Activated T-cell treated with anti-CD3 and anti-CD28 coated beads, Interleukin-2, amount 50 U/mL, for 72 hours (primary cell): ENCODE measurements around the gene FGF19. TPM values are rescaled to one million over a fixed set of nuclear protein-coding genes. Genes with fewer than 3 reads are reported as not detected.
A peak's percentile ranks its signal among the peaks of the same experiment; 100 is the strongest.

Source experiments
- ATAC-seq, 2 donors: fragments of 150-1000 bp; cut with Tn5 transposase; replicated peaks in 1 of 2; 2 replicates each; pipeline ENCODE4 v1.10.0; 2021; ENCODE audit warnings: moderate library complexity in 2 of 2, mild to moderate bottlenecking in 1 of 2
- DNase-seq, 2 donors: peaks; one replicate each; pipeline ENCODE4 v3.0.0; 2021 to 2022; ENCODE audit warnings: mixed read lengths in 1 of 2
- H3K27ac Mint-ChIP-seq: one replicate; pipeline ENCODE4 v1.8.0; 2022; ENCODE audit warnings: mild to moderate bottlenecking, moderate library complexity, mixed read lengths
- H3K27me3 Mint-ChIP-seq: one replicate; pipeline ENCODE4 v1.8.0; 2022; ENCODE audit warnings: low read depth, mixed read lengths
- H3K36me3 Mint-ChIP-seq, 2 donors: one replicate each; pipeline ENCODE4 v1.8.0; 2022; ENCODE audit warnings: mixed read lengths in 2 of 2, mild to moderate bottlenecking in 1 of 2; ENCODE audit not compliant: insufficient read depth in 2 of 2
- H3K4me1 Mint-ChIP-seq: one replicate; pipeline ENCODE4 v1.8.0; 2022; ENCODE audit warnings: low read depth, mixed read lengths
- H3K4me3 Mint-ChIP-seq, 2 donors: one replicate each; pipeline ENCODE4 v1.8.0; 2022; ENCODE audit warnings: mild to moderate bottlenecking in 2 of 2, mixed read lengths in 2 of 2, moderate library complexity in 2 of 2
- H3K9me3 Mint-ChIP-seq, 2 donors: one replicate each; pipeline ENCODE4 v1.8.0; 2022; ENCODE audit warnings: mixed read lengths in 2 of 2
- total RNA-seq, 2 donors: library from RNA; stranded (reverse); gene quantifications; one replicate each; pipeline ENCODE4 v1.2.3, GENCODE V29; 2022

FGF19 gene
- total RNA-seq, 2 donors from 2014 or later: 0.10 to 0.35 TPM

GRCh38 chr11:69731110-69731509, 27.3 kb upstream of the FGF19 start:
- H3K27me3 Mint-ChIP-seq: peaks cover 37% of the 10 kb centered on the region
- H3K27ac Mint-ChIP-seq: no peak overlapping the region
- peaks cover 6% of the 10 kb centered on the region in 2 donors for H3K36me3 Mint-ChIP-seq
- H3K9me3 Mint-ChIP-seq: peaks cover 7 to 10% of the 10 kb centered on the region in 2 donors
- H3K4me3 Mint-ChIP-seq: no peak overlapping the region
- ATAC-seq (no peak), DNase-seq (no peak)
- no peaks in the 10 kb centered on the region for H3K4me1 Mint-ChIP-seq

DNA sequence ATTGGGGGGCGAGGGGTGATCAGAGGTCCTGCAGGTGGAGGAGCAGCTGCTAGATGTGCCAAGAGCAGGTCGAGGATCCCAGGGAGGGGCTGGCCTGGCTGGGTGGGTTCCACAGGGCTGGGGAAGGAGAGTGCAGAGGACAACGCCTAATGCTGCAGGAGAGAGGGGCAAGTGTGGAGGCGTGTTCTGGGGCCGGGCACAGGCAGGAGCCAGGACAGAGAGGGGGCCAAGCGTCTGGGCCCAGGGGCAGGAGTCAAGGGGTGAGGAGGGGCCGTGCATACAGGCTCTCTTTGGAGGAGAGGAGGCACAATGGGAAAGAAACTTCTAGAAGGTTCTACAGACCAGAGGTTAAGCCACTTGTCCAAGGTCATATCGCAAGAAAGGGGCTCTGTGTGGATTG, 26.7 kb upstream of the FGF19 start:
- H3K9me3 Mint-ChIP-seq: peaks cover 7 to 10% of the 10 kb centered on the region in 2 donors

GRCh38 chr11:69729252-69729651, 25.4 kb upstream of the FGF19 start:
- ATAC-seq: no peak
- no peak overlapping the region for H3K27ac Mint-ChIP-seq
- H3K27me3 Mint-ChIP-seq: peaks cover 41% of the 10 kb centered on the region
- DNase-seq: no peak
- no peak overlapping the region for H3K4me3 Mint-ChIP-seq
- no peaks in the 10 kb centered on the region for H3K4me1 Mint-ChIP-seq
- peaks cover 1 to 7% of the 10 kb centered on the region in 2 donors for H3K9me3 Mint-ChIP-seq
- H3K36me3 Mint-ChIP-seq: peaks cover 3 to 4% of the 10 kb centered on the region in 2 donors

More for the DNA sequence above, 26.7 kb upstream of the FGF19 start:
- no peak overlapping the region for H3K4me3 Mint-ChIP-seq
- peaks cover 6% of the 10 kb centered on the region in 2 donors for H3K36me3 Mint-ChIP-seq
- ATAC-seq: no peak
- no peaks in the 10 kb centered on the region for H3K4me1 Mint-ChIP-seq
- no peak overlapping the region for H3K27ac Mint-ChIP-seq
- DNase-seq: no peak
- peaks cover 40% of the 10 kb centered on the region for H3K27me3 Mint-ChIP-seq

- H3K9me3 Mint-ChIP-seq: no peaks in the 10 kb centered on the region
- H3K4me3 Mint-ChIP-seq: no peak overlapping the region
- H3K27me3 Mint-ChIP-seq: peaks cover 51% of the 10 kb centered on the region
- ATAC-seq: no peak
- DNase-seq: no peak
- no peaks in the 10 kb centered on the region for H3K4me1 Mint-ChIP-seq
- no peak overlapping the region for H3K27ac Mint-ChIP-seq
- no peaks in the 10 kb centered on the region for H3K36me3 Mint-ChIP-seq
Measured at GRCh38 chr11:69727266-69727665, 23.4 kb upstream of the FGF19 start.

DNA sequence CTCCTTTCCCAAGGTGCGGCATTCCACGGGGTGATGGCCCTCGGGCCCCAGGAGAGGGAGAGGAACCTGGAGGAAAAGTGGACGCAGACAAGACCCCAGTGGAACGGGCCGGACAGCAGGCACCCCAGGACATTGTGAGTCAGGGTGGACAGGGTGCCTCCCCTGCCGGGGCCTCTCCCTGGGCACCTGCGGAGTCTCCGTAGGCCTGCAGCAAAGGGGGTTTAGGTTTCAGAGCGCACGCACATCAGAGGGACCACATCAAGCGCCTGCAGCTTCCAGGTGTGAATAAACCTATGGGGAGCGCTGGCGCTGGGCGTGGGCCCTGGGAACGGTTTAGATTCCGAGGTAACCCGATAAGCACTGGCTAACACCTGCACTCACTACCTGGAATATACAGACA, 22.7 kb upstream of the FGF19 start:
- H3K27ac Mint-ChIP-seq: no peak overlapping the region
- no peaks in the 10 kb centered on the region for H3K9me3 Mint-ChIP-seq
- H3K4me1 Mint-ChIP-seq: no peaks in the 10 kb centered on the region
- no peak overlapping the region for H3K4me3 Mint-ChIP-seq
- peaks cover 59% of the 10 kb centered on the region for H3K27me3 Mint-ChIP-seq
- no peak for ATAC-seq
- DNase-seq: no peak
- H3K36me3 Mint-ChIP-seq: no peaks in the 10 kb centered on the region

- ATAC-seq (no peak), DNase-seq (no peak)
- H3K27ac Mint-ChIP-seq: no peak overlapping the region
- no peak overlapping the region for H3K4me3 Mint-ChIP-seq
- peaks cover 62% of the 10 kb centered on the region for H3K27me3 Mint-ChIP-seq
- H3K4me1 Mint-ChIP-seq: no peaks in the 10 kb centered on the region
- no peaks in the 10 kb centered on the region for H3K9me3 Mint-ChIP-seq
- no peaks in the 10 kb centered on the region for H3K36me3 Mint-ChIP-seq
Measured at GRCh38 chr11:69726019-69726418, 22.2 kb upstream of the FGF19 start.

DNA sequence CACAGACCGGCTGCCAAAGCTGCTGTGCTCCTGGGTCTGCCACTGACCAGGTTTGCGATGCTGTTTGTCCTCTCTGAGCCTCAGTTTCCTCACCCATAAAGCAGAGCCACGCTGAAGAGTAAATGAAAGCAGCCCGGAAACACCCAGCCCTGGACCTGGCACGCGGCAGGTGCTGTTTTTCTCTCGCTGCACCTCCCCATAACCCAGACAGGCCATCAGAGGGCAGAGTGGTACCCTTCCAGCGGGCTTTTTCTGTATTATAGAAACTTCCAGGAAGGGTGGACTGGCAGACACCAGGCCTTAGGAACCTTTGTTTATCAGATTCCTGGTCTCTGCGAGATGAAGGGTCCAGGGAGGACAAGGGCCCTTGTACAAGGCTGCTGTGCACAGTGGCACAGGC, 17.9 kb upstream of the FGF19 start:
- ATAC-seq (no peak), DNase-seq (no peak)
- peaks cover 6% of the 10 kb centered on the region for H3K4me1 Mint-ChIP-seq
- H3K36me3 Mint-ChIP-seq: no peaks in the 10 kb centered on the region
- no peak overlapping the region for H3K27ac Mint-ChIP-seq
- H3K9me3 Mint-ChIP-seq: no peaks in the 10 kb centered on the region
- peaks cover 68% of the 10 kb centered on the region for H3K27me3 Mint-ChIP-seq
- H3K4me3 Mint-ChIP-seq: no peak overlapping the region

DNA sequence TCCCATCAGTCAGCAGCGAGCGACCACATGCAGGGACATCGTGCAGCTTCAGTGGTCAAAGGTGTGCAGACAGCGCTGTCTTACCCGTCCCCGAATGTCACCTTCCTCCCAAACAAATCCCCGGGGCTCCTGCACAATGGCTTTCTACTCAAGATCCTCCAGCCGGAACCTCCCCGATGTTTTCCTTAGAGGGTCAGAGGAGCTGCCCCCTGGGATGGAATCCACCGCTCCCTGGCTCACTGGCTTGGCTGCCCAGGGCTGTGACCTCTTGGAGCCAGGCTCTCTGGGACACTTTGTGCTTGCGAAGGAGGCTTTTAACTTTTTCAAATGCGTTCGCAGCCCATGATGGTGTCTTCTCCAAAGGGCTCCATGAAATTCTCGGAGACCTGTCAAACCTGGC, 17.3 kb upstream of the FGF19 start:
- H3K27ac Mint-ChIP-seq: no peak overlapping the region
- H3K4me3 Mint-ChIP-seq: no peak overlapping the region
- H3K27me3 Mint-ChIP-seq: peaks cover 64% of the 10 kb centered on the region
- ATAC-seq (no peak), DNase-seq (no peak)
- no peaks in the 10 kb centered on the region for H3K36me3 Mint-ChIP-seq
- H3K9me3 Mint-ChIP-seq: no peaks in the 10 kb centered on the region
- peaks cover 6% of the 10 kb centered on the region for H3K4me1 Mint-ChIP-seq

- DNase-seq: no peak
- H3K4me3 Mint-ChIP-seq: no peak overlapping the region
- ATAC-seq: no peak
- H3K27me3 Mint-ChIP-seq: peaks cover 53% of the 10 kb centered on the region
- no peak overlapping the region for H3K27ac Mint-ChIP-seq
- no peaks in the 10 kb centered on the region for H3K9me3 Mint-ChIP-seq
- H3K4me1 Mint-ChIP-seq: peaks cover 6% of the 10 kb centered on the region
- H3K36me3 Mint-ChIP-seq: no peaks in the 10 kb centered on the region
Measured at GRCh38 chr11:69718912-69719311, 15.1 kb upstream of the FGF19 start.

- ATAC-seq (peak; percentile 35 to 37), DNase-seq (peak; percentile 19 to 26)
- no peaks in the 10 kb centered on the region for H3K9me3 Mint-ChIP-seq
- H3K27me3 Mint-ChIP-seq: peaks cover 52% of the 10 kb centered on the region
- peaks cover 6% of the 10 kb centered on the region for H3K4me1 Mint-ChIP-seq
- no peaks in the 10 kb centered on the region for H3K36me3 Mint-ChIP-seq
- no peak overlapping the region for H3K27ac Mint-ChIP-seq
- no peak overlapping the region for H3K4me3 Mint-ChIP-seq
Measured at GRCh38 chr11:69718147-69718546, 14.3 kb upstream of the FGF19 start.

DNA sequence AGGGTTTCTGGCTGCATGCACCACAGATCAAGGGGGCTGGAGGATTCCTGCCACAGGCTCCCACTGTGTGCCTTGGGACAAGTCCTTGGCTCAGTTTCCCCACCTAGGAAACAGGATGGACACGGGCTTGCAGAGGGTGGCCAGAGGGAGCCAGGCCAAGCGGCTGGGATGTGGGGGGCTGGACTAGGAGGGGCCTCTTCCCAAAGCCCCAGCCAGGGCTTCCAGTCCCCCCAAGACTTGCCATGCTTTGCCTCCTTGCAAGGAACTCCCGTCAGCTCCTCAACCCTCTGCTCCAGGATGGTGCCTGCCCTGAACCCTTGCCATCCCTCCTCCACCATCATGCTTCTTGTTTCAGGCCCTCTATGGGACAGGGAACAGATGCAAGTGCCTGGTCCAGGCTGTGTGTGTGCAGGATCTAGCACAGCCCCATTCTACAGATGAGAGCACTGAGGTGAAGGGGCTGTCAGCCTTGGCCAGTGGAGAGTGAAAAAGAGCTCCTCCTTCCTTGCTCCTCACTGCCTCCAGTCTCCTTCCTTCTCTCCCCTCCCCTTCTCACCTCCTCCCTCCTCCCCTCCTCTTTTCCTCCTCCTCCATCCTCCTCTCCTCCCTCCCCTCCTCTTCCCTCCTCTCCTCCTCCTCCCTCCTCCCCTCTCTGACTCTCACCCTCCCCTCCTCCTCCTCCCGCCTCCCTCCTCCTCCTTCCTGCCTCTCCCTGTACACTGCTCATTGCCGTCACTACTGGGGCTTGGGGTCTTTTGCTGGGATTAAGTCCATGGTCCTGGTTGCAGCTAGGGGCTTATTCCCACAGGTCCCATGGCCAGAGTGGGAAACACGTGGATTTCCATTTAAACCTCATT, 13.3 kb upstream of the FGF19 start:
- Mint-ChIP-seq H3K36me3 (peaks cover 0 to 5% of the 10 kb centered on the region in 2 donors), H3K27ac (no peak overlapping the region), H3K27me3 (peaks cover 42% of the 10 kb centered on the region), H3K4me3 (no peak overlapping the region), H3K4me1 (peaks cover 13% of the 10 kb centered on the region), H3K9me3 (peaks cover 0 to 3% of the 10 kb centered on the region in 2 donors)
- DNase-seq (no peak), ATAC-seq (no peak)

DNA sequence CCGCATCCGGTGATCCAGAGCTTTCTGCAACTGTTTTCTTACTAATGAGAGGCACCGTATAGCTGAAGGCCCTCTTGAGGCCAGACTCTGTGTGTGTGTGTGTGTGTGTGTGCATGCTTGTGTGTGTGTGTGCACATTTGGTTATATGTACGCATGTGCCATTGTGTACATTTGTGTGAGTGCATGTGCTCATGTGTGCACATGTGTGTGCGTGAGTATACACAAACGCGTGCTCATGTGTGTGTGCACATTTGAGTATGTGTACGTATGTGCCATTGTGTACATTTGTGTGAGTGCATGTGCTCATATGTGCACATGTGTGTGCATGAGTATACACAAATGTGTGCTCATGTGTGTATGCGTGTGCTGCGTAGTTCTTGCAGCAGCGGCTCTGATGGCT, 12.3 kb upstream of the FGF19 start:
- Mint-ChIP-seq H3K36me3 (peaks cover 0 to 9% of the 10 kb centered on the region in 2 donors), H3K4me3 (no peak overlapping the region), H3K27me3 (peaks cover 33% of the 10 kb centered on the region), H3K27ac (no peak overlapping the region), H3K4me1 (peaks cover 21% of the 10 kb centered on the region), H3K9me3 (peaks cover 0 to 4% of the 10 kb centered on the region in 2 donors)
- ATAC-seq: no peak
- no peak for DNase-seq

DNA sequence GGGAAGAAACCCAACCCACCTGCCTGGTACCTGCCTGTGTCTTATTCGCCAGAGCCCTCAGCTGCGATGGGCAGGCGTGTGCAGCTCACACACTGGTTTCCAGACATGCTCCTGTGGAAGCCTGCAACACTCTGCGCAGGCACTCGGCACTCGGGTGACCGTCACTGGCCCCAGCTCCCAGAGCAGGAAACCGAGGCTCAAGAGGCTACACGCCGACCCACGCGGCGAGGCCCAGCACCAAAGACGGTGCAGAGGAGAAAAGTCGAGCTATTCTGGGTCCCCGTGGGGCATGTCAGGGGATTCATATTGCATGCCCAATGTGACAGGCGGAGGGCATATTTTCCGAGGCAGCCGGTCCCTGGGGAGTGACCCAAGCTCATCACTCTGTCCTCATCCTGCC, 11.6 kb upstream of the FGF19 start:
- Mint-ChIP-seq H3K36me3 (peaks cover 0 to 9% of the 10 kb centered on the region in 2 donors), H3K4me1 (peaks cover 21% of the 10 kb centered on the region)
- no peak for ATAC-seq

More for the DNA sequence above, 11.6 kb upstream of the FGF19 start:
- Mint-ChIP-seq H3K27ac (no peak overlapping the region), H3K9me3 (peaks cover 1 to 4% of the 10 kb centered on the region in 2 donors), H3K4me3 (no peak overlapping the region), H3K27me3 (peaks cover 26% of the 10 kb centered on the region)
- DNase-seq: no peak
